GM12801 (cell line): ENCODE results near the gene PMEPA1.

Experiments used
- TF ChIP-seq, protein P1 (sequence below): IDR thresholded peaks from one replicate; pipeline ENCODE4 v1.5.1; 2011; ENCODE audit warnings: control low read depth; ENCODE audit not compliant: insufficient read length; ENCODE audit errors: extremely low read depth

The PMEPA1 gene

DNA sequence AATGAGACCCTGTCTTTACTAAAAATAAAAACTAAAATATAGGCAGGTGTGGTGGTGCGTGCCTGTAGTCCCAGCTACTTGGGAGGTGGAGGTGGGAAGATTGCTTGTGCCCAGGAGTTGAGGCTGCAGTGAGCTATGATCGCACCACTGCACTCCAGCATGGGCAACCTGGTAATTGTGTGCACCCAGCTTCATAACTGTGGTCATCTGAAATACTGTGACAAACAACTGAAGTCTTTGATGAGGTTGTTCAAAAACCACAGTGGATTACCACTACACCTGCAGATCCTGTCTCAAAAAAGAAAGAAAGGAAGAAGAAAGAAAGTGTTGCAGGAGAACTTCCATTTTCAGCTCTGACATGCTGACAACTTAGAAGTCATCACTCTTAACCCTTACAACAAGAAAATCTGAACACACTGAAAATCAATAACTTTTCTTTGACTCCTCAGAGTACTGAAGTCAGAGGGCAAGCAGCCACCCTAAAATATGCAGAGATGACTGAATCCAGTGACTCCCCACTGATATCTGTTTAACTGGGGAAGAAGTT lies 75.8 kb downstream of the PMEPA1 start:
- TF ChIP-seq, protein P1, sequence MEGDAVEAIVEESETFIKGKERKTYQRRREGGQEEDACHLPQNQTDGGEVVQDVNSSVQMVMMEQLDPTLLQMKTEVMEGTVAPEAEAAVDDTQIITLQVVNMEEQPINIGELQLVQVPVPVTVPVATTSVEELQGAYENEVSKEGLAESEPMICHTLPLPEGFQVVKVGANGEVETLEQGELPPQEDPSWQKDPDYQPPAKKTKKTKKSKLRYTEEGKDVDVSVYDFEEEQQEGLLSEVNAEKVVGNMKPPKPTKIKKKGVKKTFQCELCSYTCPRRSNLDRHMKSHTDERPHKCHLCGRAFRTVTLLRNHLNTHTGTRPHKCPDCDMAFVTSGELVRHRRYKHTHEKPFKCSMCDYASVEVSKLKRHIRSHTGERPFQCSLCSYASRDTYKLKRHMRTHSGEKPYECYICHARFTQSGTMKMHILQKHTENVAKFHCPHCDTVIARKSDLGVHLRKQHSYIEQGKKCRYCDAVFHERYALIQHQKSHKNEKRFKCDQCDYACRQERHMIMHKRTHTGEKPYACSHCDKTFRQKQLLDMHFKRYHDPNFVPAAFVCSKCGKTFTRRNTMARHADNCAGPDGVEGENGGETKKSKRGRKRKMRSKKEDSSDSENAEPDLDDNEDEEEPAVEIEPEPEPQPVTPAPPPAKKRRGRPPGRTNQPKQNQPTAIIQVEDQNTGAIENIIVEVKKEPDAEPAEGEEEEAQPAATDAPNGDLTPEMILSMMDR, result no peak

DNA sequence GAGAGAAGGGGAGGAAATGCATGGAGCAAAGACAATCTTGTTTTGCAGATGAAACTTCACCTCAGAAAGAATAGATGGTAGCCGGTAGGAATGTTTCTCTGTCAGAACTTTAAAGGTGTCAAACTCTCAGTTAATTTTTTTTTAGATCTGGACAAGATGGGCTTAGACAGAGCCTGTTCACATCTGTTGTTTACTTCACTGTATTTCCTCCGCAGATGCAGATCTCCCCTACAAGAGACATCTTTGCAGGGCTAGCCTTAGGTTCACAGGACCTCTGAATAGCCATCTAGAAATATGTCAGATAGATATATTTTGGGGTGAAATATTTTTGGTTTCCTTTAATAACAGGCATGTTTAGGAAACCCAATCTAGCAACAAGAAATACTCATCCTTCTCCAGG lies 77.5 kb downstream of the PMEPA1 start:
- TF ChIP-seq, protein P1, result no peak

DNA sequence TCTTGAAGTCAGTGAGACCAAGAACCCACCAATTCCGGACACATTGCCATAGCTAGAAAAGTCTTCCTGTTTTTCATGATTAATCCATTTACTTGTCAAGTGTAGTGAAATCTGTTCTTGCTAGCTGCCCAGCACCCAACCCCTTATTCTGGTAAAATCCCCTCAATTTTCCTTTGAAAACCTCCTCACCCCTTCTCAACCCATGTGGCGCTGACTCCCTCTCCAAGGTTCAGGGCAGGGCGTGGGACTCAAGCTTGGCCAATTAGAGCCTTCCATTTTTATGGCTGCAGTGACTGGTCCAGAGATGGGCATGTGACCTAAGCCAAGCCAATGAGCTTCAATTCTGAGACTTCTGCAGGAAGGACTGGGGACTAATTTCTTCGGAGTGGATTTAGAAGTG lies 79.8 kb downstream of the PMEPA1 start:
- TF ChIP-seq, protein P1, result no peak

DNA sequence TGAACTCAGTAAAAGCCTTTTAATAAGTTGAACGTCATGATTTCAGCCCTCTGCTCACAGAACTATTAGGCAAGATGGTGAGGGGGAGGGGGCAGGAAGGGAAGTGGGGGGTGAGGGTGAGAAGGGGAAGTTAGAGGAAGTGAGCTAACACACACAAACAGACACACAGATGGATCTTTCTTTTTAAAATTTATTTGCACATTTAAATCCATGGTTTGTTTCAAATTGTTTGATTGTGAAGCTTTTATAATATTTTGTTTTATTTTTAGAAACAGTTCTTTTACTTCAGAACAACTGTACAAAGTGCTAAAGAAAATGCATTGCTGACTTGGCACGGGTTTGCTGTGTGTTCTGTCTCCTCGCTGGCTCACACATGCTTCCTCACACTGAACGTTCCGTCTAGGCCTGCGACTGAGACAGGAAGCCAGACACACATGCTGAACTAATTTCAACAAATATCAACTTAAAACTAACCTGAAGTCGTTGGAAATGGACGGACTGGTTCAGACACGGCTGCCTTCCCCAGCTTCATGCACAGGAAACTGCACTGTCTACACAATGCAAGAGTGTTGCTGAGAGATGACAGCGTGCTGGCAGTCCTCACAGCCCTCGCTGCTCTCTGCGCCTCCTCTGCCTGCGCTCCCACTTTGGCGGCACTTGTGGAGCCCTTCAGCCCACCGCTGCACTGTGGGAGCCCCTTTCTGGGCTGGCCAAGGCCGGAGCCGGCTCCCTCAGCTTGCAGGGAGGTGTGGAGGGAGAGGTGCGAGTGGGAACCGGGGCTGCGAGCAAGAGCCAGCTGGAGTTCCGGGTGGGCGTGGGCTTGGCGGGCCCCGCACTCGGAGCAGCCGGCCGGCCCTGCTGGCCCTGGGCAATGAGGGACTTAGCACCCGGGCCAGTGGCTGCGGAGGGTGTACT lies 81.5 kb downstream of the PMEPA1 start:
- TF ChIP-seq, protein P1, result no peak

DNA sequence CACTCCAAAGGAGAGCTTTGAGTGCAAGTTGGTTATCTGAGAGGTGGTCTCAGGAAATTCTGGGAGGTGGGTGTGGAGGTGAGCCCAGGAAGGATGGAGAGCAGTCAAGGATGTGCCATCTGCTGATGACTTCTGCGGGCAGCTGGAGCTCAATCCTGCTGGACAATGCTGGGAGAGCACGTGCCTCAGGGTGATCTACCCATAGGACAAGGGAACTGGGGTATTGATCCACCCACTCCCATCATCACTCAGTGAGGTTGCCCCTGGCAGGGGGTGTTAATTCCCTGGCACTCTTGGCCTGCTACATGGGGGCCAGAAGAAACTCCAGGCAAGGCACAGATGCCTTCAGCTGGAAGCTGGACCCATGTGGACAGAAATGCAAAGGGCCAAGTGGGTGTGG lies 82.5 kb downstream of the PMEPA1 start:
- TF ChIP-seq, protein P1, result no peak

DNA sequence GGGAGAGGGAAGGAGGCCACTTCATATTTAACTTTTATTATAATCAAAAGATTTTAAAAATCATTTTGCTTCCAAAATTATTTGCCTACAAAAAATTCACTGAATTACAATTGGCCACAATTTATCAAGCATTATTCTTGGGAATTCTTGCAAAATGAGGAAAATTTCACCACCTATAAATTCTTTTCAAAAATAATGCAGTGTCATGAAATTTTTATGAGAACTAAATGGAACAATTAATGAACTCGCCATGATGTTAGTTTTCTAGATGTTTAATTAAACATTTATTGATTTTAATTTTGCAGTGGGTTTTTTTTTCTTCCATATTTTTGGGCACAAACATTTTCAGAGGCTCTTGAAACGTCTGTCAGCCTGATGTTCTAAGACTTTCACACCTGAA lies 83.8 kb downstream of the PMEPA1 start:
- TF ChIP-seq, protein P1, result no peak

DNA sequence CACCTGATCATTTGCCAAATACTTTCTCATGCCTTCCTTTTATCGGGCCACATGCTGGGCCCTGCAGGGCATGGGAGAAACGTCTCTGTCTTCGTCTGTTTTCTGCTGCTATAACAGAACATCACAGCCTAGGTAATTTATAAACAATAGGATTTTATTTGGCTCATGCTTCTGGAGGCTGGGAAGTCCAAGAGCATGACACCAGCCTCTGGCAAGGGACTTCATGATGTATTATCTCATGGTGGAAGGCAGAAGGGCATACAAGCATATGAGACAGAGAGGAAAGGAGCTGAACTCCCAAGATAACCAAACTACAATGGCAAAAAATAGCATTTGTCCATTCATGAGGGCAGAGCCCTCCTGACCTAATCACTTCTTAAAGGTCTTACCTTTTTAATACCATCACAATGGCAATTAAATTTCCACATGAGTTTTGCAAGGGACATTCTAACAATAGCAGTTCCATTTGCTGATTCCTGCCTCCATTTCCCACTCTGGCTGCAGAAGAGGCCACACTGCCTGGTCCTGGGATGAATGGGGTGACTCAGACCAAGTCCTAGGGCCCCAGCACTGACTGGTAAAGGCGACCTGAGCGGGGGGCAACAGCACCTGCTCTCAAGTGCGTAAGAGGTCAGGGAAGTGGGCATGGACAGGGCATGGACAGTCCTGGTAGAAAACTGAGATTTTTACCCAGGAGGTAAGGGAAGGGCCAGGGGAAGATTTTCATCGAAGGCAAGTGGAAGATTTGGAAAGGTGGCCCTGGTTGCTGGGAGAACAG lies 84.4 kb downstream of the PMEPA1 start:
- TF ChIP-seq, protein P1, result no peak
